Endothelial cell of umbilical vein (primary cell): Measurements from ENCODE around the gene RPS28. TPM values are rescaled to one million over a fixed set of nuclear protein-coding genes. Genes with fewer than 3 reads are reported as not detected.

Experiments used
- BruUV-seq: library from RNA; stranded (reverse); fragments of 400-500 nt; replicated peaks from 2 replicates; lab custom pipeline; 2021; lab: Mats Ljungman, UMichigan
- CTCF ChIA-PET: fragments of 300-600, 350-600 bp; sonication (Branson Sonifier 250); formaldehyde crosslinking; loops from one replicate; lab custom pipeline; 2021; ENCODE audit warnings: antibody characterized with exemption, inconsistent platforms; lab: Charles Lee
- POLR2A ChIA-PET: fragments of 300-600, 350-600 bp; sonication (Branson Sonifier 250); formaldehyde crosslinking; loops from one replicate; lab custom pipeline; 2021; ENCODE audit warnings: antibody characterized with exemption, inconsistent platforms; lab: Charles Lee
- DNase-seq: peaks from one replicate; pipeline ENCODE4 v3.0.0-alpha.2; 2011; ENCODE audit warnings: low read depth, low spot score
- FAIRE-seq: peaks from 2 replicates; lab custom pipeline; 2011; peaks lifted over from hg19 to GRCh38; lab: Jason Lieb, UNC
- H2AFZ ChIP-seq: 2 replicates; pipeline ENCODE4 v1.6.0; 2012; ENCODE audit warnings: low read depth, low read length, control low read depth, inconsistent platforms
- H3K27ac ChIP-seq: 2 replicates; pipeline ENCODE4 v1.5.1; 2011; ENCODE audit warnings: low read depth, mild to moderate bottlenecking, control low read depth, low read length, moderate library complexity; ENCODE audit not compliant: insufficient read depth
- H3K27me3 ChIP-seq, 2 experiments: 2 replicates each; pipeline versions ENCODE4 v1.6.0 to v1.6.1; 2011; ENCODE audit warnings: low read length in 2 of 2, mixed read lengths in 1 of 2; ENCODE audit not compliant: control insufficient read depth in 2 of 2, insufficient read depth in 2 of 2
- H3K36me3 ChIP-seq, 2 experiments: 2 replicates in 1 of 2; 3 replicates in 1 of 2; pipeline ENCODE4 v1.5.1; 2011; ENCODE audit warnings: low read length in 2 of 2, mild to moderate bottlenecking in 1 of 2, moderate library complexity in 1 of 2; ENCODE audit not compliant: control insufficient read depth in 2 of 2, insufficient read depth in 2 of 2; ENCODE audit errors: extremely low read depth in 1 of 2
- H3K4me1 ChIP-seq: 3 replicates; pipeline ENCODE4 v1.5.1; 2011; ENCODE audit warnings: mild to moderate bottlenecking, low read length; ENCODE audit not compliant: control insufficient read depth, insufficient read depth; ENCODE audit errors: extremely low read depth
- H3K4me2 ChIP-seq: 2 replicates; pipeline ENCODE4 v1.6.1; 2011; ENCODE audit warnings: low read length, control low read depth, mixed read lengths; ENCODE audit not compliant: insufficient read depth
- H3K4me3 ChIP-seq, 3 experiments: fragments of 200-600 bp in 1 of 3; sonication (generic), shearing (Covaris generic) in 1 of 3; replicated peaks in 1 of 3; 2 replicates each; pipeline ENCODE4 v1.5.1; 2011 to 2016; ENCODE audit warnings: control low read depth in 3 of 3, low read length in 3 of 3, mild to moderate bottlenecking in 2 of 3, inconsistent platforms in 1 of 3, low read depth in 1 of 3, moderate library complexity in 1 of 3; ENCODE audit not compliant: insufficient read depth in 1 of 3
- H3K79me2 ChIP-seq: 2 replicates; pipeline ENCODE4 v1.6.0; 2012; ENCODE audit warnings: low read length, inconsistent platforms; ENCODE audit not compliant: control insufficient read depth, insufficient read depth
- H3K9ac ChIP-seq: replicated peaks from 2 replicates; pipeline ENCODE3; 2011; ENCODE audit warnings: low read length, control low read depth; ENCODE audit not compliant: insufficient read depth; ENCODE audit errors: extremely low read depth
- H3K9me1 ChIP-seq: replicated peaks from 3 replicates; pipeline ENCODE4 v1.6.0; 2011; ENCODE audit warnings: mild to moderate bottlenecking, low read length; ENCODE audit not compliant: control insufficient read depth, insufficient read depth; ENCODE audit errors: extremely low read depth
- H3K9me3 ChIP-seq: replicated peaks from 2 replicates; pipeline ENCODE4 v1.5.1; 2012; ENCODE audit warnings: low read length, inconsistent platforms; ENCODE audit not compliant: control insufficient read depth, insufficient read depth
- H4K20me1 ChIP-seq: replicated peaks from 2 replicates; pipeline ENCODE3; 2011; ENCODE audit warnings: mild to moderate bottlenecking, low read length; ENCODE audit not compliant: control insufficient read depth, insufficient read depth; ENCODE audit errors: extremely low read depth
- CTCF ChIP-seq, 2 donors: IDR thresholded peaks; 1 replicate in 1 of 2; 2 replicates in 1 of 2; pipeline ENCODE4 v1.5.1; 2011; ENCODE audit warnings: low read length in 2 of 2, mild to moderate bottlenecking in 2 of 2, moderate library complexity in 2 of 2, control low read depth in 1 of 2, inconsistent platforms in 1 of 2, low read depth in 1 of 2; ENCODE audit not compliant: insufficient read depth in 1 of 2; ENCODE audit errors: extremely low read depth in 1 of 2
- EZH2 ChIP-seq: IDR thresholded peaks from 2 replicates; pipeline ENCODE4 v1.6.1; 2012; ENCODE audit warnings: borderline replicate concordance, low read depth, mild to moderate bottlenecking, moderate library complexity, low read length, inconsistent platforms; ENCODE audit not compliant: severe bottlenecking
- FOS ChIP-seq: IDR thresholded peaks from 2 replicates; pipeline ENCODE4 v1.6.1; 2011; ENCODE audit warnings: mild to moderate bottlenecking, low read length, moderate library complexity, borderline replicate concordance; ENCODE audit not compliant: insufficient read depth
- GATA2 ChIP-seq: IDR thresholded peaks from 2 replicates; pipeline ENCODE4 v1.7.0; 2011; ENCODE audit warnings: low read depth, mild to moderate bottlenecking, moderate library complexity, mixed read lengths, low read length; ENCODE audit not compliant: insufficient read length, insufficient read depth
- JUN ChIP-seq: IDR thresholded peaks from 2 replicates; pipeline ENCODE4 v1.6.1; 2011; ENCODE audit warnings: borderline replicate concordance, low read depth; ENCODE audit not compliant: insufficient read length, insufficient read depth
- MAX ChIP-seq: IDR thresholded peaks from 2 replicates; pipeline ENCODE4 v1.6.1; 2011; ENCODE audit not compliant: insufficient read depth, insufficient read length
- MYC ChIP-seq: IDR thresholded peaks from one replicate; pipeline ENCODE4 v1.6.1; 2011; ENCODE audit warnings: mild to moderate bottlenecking, low read depth, low read length
- POLR2A ChIP-seq: IDR thresholded peaks from 2 replicates; pipeline ENCODE4 v1.6.1; 2012; ENCODE audit warnings: low read depth, mild to moderate bottlenecking, control low read depth, low read length
- POLR2AphosphoS5 ChIP-seq: IDR thresholded peaks from 2 replicates; pipeline ENCODE4 v1.6.1; 2012; ENCODE audit warnings: low read depth, mild to moderate bottlenecking, control low read depth, low read length, moderate library complexity; ENCODE audit not compliant: insufficient read depth
- dilution Hi-C: fragments of 300-500 bp; cut with MboI; formaldehyde crosslinking; loops from one replicate; pipeline ENCODE4 v1.15.0; 2019; ENCODE audit warnings: low sequenced_read_pairs; ENCODE audit not compliant: extremely low pct_ligation_motif_present
- intact Hi-C: fragments of 100-400 bp; cut with micrococcal nuclease; formaldehyde crosslinking; loops from one replicate; pipeline ENCODE4 v1.10.0; 2022
- polyA plus RNA-seq, 4 experiments: library from polyadenylated mRNA; depleted of rRNA in 3 of 4; stranded (reverse) in 3 of 4; unstranded in 1 of 4; fragments of >200 nt; gene quantifications; 2 replicates each; pipeline versions ENCODE4 v1.2.1 to v1.2.3, GENCODE V29; 2011 to 2012; ENCODE audit warnings: missing spikeins in 1 of 4
- total RNA-seq: library from RNA; stranded (reverse); gene quantifications from 2 replicates; pipeline ENCODE4 v1.2.3, GENCODE V29; 2021

Gene RPS28
- total and polyA plus RNA-seq, 2 donors (not counting 3 experiments of a cell fraction or from before 2014, with no cell fraction given): 865 to 1,664 TPM

GRCh38 chr19:8306235-8307054 lies 14.9 kb upstream of the RPS28 start:
- peak; percentile 50 for FAIRE-seq
- no peak overlapping the region for H2AFZ ChIP-seq
- no peak overlapping the region for H3K4me3 ChIP-seq

More at GRCh38 chr19:8306235-8307054, 14.9 kb upstream of the RPS28 start:
- Histone ChIP-seq H3K79me2 (peaks cover 11% of the 10 kb centered on the region), H3K4me2 (peak overlapping the region; percentile 49), H3K27ac (no peak overlapping the region), H3K36me3 (peaks cover 0 to 4% of the 10 kb centered on the region in 2 experiments), H4K20me1 (no peaks in the 10 kb centered on the region), H3K9me3 (no peaks in the 10 kb centered on the region), H3K9me1 (no peaks in the 10 kb centered on the region), H3K4me1 (peaks cover 12% of the 10 kb centered on the region), H3K27me3 (no peaks in the 10 kb centered on the region), H3K9ac (no peak overlapping the region)
- dilution Hi-C loops (no loop called here), intact Hi-C loops (no loop called here)
- TF ChIP-seq MYC (no peak), POLR2A (no peak), GATA2 (no peak), JUN (no peak), FOS (no peak), POLR2AphosphoS5 (no peak), EZH2 (no peak), CTCF (IDR thresholded peaks at IDR 0.05; ENCODE audit: extremely low read depth in 1 of 2, insufficient read depth in 1 of 2, low read depth in 1 of 2, low read length in 2 of 2) (no peak), MAX (no peak)
- ChIA-PET CTCF (no interaction called here), POLR2A (no interaction called here)
- DNase-seq: no peak
- BruUV-seq: no TSS peak
